ENCODE measurements around the gene TFCP2L1. TPM values are rescaled to one million over a fixed set of nuclear protein-coding genes. Genes with fewer than 3 reads are reported as not detected.

The TFCP2L1 gene
- total RNA-seq, 1 donor from 2014 or later, result 0.86 TPM

GRCh38 chr2:121209014-121209610 lies 75.9 kb downstream of the TFCP2L1 start:
- TF ChIP-seq, protein P1, sequence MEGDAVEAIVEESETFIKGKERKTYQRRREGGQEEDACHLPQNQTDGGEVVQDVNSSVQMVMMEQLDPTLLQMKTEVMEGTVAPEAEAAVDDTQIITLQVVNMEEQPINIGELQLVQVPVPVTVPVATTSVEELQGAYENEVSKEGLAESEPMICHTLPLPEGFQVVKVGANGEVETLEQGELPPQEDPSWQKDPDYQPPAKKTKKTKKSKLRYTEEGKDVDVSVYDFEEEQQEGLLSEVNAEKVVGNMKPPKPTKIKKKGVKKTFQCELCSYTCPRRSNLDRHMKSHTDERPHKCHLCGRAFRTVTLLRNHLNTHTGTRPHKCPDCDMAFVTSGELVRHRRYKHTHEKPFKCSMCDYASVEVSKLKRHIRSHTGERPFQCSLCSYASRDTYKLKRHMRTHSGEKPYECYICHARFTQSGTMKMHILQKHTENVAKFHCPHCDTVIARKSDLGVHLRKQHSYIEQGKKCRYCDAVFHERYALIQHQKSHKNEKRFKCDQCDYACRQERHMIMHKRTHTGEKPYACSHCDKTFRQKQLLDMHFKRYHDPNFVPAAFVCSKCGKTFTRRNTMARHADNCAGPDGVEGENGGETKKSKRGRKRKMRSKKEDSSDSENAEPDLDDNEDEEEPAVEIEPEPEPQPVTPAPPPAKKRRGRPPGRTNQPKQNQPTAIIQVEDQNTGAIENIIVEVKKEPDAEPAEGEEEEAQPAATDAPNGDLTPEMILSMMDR (IDR thresholded peaks at IDR 0.05; ENCODE audit: unreplicated experiment), result no peak
- Mint-ChIP-seq H3K4me1 (ENCODE audit: low read depth) (peaks cover 18% of the 10 kb centered on the region), H3K36me3 (ENCODE audit: insufficient read depth) (no peaks in the 10 kb centered on the region), H3K27ac (no peak overlapping the region), H3K27me3 (peaks cover 65% of the 10 kb centered on the region), H3K9me3 (ENCODE audit: low read depth) (no peaks in the 10 kb centered on the region), H3K4me3 (ENCODE audit: low read depth) (no peak overlapping the region)
- DNase-seq (ENCODE audit: low spot score, unreplicated experiment), result no peak

DNA sequence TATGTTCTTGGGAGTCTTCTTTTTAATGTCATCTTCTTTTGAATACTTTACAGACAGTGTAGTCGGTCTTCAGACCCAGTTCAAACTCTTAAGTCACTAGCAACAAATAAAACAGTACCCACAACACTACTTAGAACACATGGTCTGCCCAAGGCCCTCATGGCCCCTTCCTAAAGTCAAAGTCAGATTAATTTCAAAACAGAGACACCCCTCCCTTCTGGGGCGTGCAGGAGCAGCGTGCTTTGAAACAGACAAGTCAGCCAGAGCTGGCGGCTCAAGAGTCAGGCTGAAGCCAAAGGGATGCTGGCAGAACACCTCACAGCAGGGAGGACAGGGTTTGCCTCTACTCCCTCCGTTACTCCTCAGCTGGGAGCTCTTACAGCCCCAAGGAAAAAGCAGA lies 77.5 kb downstream of the TFCP2L1 start:
- TF ChIP-seq, protein P1 (IDR thresholded peaks at IDR 0.05; ENCODE audit: unreplicated experiment), result no peak
- no peak for DNase-seq (ENCODE audit: low spot score, unreplicated experiment)
- no peak overlapping the region for H3K27ac Mint-ChIP-seq
- peaks cover 16% of the 10 kb centered on the region for H3K4me1 Mint-ChIP-seq (ENCODE audit: low read depth)
- no peaks in the 10 kb centered on the region for H3K36me3 Mint-ChIP-seq (ENCODE audit: insufficient read depth)
- peaks cover 75% of the 10 kb centered on the region for H3K27me3 Mint-ChIP-seq
- H3K4me3 Mint-ChIP-seq (ENCODE audit: low read depth), result no peak overlapping the region
- no peaks in the 10 kb centered on the region for H3K9me3 Mint-ChIP-seq (ENCODE audit: low read depth)

GRCh38 chr2:121205321-121205942 lies 79.6 kb downstream of the TFCP2L1 start:
- peaks cover 81% of the 10 kb centered on the region for H3K27me3 Mint-ChIP-seq
- no peaks in the 10 kb centered on the region for H3K9me3 Mint-ChIP-seq (ENCODE audit: low read depth)
- no peak overlapping the region for H3K4me3 Mint-ChIP-seq (ENCODE audit: low read depth)
- no peak overlapping the region for H3K27ac Mint-ChIP-seq
- no peak for DNase-seq (ENCODE audit: low spot score, unreplicated experiment)
- TF ChIP-seq, protein P1 (IDR thresholded peaks at IDR 0.05; ENCODE audit: unreplicated experiment), result no peak
- H3K36me3 Mint-ChIP-seq (ENCODE audit: insufficient read depth), result no peaks in the 10 kb centered on the region
- H3K4me1 Mint-ChIP-seq (ENCODE audit: low read depth), result peaks cover 1% of the 10 kb centered on the region

- no peak for DNase-seq (ENCODE audit: low spot score, unreplicated experiment)
- TF ChIP-seq, protein P1 (IDR thresholded peaks at IDR 0.05; ENCODE audit: unreplicated experiment), result no peak
- H3K4me3 Mint-ChIP-seq (ENCODE audit: low read depth), result no peak overlapping the region
- H3K27me3 Mint-ChIP-seq, result peaks cover 82% of the 10 kb centered on the region
- no peaks in the 10 kb centered on the region for H3K4me1 Mint-ChIP-seq (ENCODE audit: low read depth)
- H3K36me3 Mint-ChIP-seq (ENCODE audit: insufficient read depth), result no peaks in the 10 kb centered on the region
- no peak overlapping the region for H3K27ac Mint-ChIP-seq
- no peaks in the 10 kb centered on the region for H3K9me3 Mint-ChIP-seq (ENCODE audit: low read depth)
Measured at GRCh38 chr2:121203591-121204249, 81.3 kb downstream of the TFCP2L1 start.

GRCh38 chr2:121202541-121203310 lies 82.3 kb downstream of the TFCP2L1 start:
- H3K9me3 Mint-ChIP-seq (ENCODE audit: low read depth), result no peaks in the 10 kb centered on the region
- no peak overlapping the region for H3K27ac Mint-ChIP-seq
- no peaks in the 10 kb centered on the region for H3K4me1 Mint-ChIP-seq (ENCODE audit: low read depth)
- no peaks in the 10 kb centered on the region for H3K36me3 Mint-ChIP-seq (ENCODE audit: insufficient read depth)
- H3K4me3 Mint-ChIP-seq (ENCODE audit: low read depth), result no peak overlapping the region
- TF ChIP-seq, protein P1 (IDR thresholded peaks at IDR 0.05; ENCODE audit: unreplicated experiment), result no peak
- DNase-seq (ENCODE audit: low spot score, unreplicated experiment), result no peak
- peaks cover 84% of the 10 kb centered on the region for H3K27me3 Mint-ChIP-seq

All from progenitor cell of endocrine pancreas (in vitro differentiated cells).